HG03025 (cell line): ENCODE data around the gene TCEA2.

Experiments used
- ATAC-seq: cut with Tn5 transposase; IDR thresholded peaks from one replicate; pipeline ENCODE4 v1.9.1; 2021; ENCODE audit warnings: mild to moderate bottlenecking, moderate library complexity; ENCODE audit not compliant: unreplicated experiment, low FRiP score

TCEA2 gene

DNA sequence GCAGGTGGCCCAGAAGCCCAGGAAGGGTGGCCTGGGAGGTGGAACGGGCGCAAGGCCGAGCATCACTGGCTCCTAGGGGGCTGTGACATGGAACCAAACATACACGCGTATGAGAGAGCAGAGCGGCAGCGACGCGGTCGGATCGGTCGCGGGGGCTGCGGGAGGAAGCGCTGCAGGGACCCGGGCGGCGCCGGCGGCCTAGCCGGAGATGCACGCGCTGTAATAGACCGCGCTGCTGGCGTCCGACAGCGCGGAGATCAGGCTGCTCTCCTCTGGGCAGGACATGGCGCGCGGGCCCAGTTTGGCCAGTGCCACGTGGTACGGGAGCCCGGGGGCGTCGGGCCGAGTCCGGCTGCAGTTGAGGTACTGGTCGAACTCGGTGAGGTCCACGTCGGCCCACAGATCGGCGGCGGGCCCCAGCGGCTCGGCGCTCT is 15.0 kb upstream of the TCEA2 start:
- ATAC-seq = no peak

DNA sequence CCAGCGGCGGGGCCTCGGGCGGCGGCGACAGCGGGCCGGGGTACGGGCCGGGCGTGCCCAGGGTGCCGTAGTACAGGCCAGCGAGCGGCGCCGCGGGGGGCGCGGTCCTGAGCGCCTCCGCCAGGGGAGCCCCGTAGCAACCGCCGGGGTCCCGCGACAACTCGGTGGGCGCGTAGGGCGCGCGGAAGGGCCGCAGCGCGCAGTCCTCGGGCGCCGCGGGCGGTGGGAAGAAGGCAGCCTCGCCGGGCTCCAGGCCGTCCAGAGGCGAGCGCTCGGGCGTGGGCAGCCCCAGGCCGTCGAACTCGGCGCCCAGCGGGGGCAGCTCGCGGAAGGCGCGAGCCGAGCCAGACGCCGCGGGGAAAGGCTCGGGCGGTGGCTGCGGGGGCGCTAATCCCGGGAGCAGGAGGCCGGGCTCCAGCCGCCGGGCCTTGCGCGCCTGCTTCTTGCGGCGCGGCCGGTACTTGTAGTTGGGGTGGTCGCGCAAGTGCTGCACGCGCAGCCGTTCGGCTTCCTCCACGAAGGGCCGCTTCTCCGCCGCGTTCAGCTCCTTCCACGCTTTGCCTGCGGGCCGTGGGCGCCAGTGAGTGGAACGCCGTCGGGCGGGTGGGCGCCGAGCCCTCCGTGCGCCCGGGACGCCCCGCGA is 14.5 kb upstream of the TCEA2 start:
- ATAC-seq = no peak

DNA sequence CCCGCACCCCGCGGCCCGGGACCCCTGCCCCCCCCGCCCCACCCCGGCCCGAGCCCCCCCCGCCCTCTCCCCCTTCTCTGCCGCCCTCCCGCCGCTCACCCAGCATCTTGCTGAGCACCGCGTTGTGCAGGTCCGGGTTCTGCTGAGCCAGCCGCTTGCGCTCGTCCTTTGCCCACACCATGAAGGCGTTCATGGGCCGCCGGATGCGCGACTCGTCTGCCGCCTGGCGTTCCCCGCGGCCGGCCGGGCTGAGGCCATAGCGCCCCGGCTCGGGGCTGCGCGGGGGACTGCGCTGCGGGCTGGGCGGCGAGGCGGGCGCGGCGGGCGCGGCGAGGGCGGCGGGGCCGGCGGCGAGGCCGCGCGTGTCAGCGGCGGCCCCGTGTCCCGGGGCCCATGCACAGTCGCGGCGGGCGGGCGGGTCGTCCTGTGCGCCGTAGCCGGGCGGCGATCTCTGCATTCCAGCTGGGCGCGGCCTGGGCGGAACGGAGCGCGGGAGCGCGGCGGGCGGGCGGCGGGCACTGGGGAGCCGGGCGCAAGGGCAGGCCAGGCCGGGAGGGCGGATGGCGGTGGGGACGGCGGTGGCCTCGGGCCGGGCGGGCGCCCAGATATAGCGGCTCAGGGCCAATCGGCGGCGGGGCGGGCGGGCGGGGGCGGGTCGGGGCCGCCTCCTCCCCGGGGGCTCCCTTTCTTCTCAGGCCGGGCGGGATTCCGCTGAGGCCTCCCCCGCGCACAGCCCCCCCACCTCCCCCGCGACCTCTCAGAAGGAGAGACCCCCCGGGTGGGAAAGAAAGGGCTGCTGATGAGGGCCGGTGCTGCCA is 13.7 kb upstream of the TCEA2 start, which contains the start of gene SOX18:
Gene SOX18, minus strand, starts transcription at position 580 of the 818 bp plus-strand sequence. Its CDS starts 123 bp downstream, at position 457.
- ATAC-seq = no peak

DNA sequence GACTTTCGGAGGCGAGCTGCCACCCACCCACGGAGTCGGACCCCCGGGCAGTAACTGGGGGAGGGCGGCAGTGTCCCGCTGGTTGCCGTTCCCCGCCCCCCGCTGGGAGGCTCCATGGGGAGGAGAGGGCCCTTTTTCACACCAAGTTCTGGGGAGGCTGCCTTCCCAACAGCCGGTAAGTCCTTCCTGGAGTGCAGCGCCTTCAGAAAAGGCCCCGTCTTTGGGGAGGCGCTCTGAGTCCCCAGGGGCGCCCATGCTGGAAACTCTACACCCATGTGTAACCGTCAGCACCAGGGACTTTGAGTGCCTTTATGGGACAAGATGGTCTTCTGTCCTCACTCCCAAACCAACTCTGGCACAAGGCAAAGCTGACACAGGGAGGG is 13.1 kb upstream of the TCEA2 start:
- no peak for ATAC-seq

DNA sequence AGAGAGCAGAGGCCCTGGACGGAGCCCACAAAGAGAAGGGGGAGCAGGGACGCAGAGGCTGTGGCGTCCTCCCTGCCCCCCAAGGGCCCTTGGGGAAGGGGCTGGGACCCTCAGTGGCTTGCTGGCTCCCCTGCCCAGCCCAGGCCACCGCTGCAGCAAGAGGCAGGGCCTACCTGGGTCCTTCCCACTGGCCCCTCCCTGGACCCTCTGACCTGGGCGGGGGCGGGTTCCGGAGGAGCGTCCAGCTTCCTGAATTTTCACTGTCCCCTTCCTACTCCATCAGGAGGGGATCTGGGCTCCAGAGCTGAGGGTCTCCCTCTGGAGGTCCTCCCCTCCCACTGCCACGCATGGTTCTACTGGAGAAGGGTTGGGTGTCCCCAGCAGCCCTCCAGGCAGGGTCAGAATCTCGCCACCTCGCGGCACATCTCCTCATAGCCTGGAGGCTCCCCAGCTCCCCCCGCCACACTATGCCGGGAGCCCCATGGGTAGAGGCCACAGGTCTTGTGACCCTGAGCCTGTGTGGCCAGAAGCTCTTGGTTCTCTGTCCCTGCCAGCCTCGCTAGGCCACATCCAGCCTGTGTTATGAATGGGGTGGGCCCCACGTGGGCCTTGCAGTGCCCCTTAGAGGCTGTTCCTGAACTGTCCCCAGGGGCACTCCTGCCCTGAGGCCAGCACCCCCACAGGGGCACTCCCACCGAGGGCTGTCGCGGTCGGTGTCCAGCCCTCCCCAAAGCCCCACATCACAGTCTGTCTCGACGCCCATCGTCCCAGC is 12.6 kb upstream of the TCEA2 start:
- ATAC-seq = no peak

DNA sequence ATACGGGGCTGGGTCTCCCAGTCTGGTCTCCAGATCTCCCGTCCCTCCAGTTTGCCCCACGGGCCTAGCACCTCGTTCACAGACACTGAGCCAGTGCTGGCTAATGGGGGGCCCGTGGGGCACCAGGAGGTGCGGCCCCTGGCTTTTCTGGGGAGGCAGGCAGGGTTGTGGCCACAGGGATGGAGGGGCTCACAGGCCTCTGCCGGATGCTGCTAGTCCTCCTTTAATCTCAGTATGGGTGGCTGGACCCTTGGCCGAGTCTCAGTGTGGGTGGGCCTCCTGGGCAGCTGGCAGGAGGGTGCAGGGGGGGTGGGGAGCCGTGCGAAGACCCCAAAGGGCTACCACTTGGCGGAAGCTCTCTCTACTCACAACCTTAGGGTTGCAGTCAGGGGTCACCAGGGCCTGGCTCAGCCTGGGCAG is 12.0 kb upstream of the TCEA2 start:
- ATAC-seq = no peak

DNA sequence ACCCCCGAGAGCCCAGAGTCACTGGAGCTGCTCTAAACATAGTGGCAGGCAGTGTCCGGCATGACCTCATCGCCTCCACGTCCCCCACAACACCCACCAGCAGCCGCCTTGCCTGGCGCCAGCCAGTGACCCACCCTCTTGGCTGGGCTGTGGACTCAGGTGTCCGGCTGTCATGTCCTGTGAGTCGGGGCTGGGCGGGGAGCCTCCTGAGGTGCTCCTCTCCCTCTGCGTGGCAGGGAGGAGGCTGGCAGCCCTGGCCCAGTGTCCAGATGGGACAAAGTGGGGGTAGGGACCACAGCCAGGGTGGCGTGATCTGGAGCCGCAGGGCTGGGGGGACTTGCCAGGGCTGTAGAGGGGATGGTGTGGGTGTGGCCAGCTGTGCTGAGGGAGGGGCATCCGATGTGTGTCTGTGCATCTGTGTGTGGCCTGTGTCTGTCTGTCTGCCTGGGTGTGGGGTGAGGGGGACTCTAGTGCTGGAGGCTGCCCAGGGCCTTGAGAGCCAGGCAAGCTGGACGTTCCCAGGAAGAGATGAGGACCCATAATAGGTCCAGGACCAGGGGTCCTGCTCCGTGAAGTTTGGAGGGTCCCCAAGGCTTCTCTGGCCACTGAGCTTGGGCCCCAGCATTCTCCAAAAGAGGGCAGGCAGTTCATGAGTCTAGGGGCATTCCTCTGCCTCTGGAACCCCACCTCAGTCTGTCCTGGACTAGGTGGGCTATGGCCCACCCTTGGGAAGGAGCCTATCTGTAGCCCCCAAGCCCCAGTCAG is 11.3 kb upstream of the TCEA2 start:
- ATAC-seq = no peak

DNA sequence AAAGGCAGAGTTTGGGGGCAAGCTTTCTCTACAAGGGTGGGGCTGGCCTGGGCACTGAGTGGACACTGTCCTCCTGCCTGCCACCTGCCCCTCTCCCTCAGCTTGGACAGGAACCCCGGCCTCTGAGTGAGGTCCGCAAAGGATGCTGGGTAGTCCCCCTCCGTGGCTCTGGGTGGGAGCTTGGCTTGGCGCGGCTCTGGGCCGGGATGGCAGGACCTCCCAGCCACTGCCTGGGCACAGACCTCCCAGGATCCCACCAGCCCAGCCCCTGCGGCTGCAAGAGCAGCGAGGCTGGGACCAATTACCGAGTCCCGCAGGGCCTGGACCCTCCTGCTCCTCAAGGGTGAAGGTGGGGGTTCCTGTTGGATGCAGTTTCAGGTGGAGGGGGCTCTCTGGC is 10.7 kb upstream of the TCEA2 start:
- ATAC-seq = no peak

DNA sequence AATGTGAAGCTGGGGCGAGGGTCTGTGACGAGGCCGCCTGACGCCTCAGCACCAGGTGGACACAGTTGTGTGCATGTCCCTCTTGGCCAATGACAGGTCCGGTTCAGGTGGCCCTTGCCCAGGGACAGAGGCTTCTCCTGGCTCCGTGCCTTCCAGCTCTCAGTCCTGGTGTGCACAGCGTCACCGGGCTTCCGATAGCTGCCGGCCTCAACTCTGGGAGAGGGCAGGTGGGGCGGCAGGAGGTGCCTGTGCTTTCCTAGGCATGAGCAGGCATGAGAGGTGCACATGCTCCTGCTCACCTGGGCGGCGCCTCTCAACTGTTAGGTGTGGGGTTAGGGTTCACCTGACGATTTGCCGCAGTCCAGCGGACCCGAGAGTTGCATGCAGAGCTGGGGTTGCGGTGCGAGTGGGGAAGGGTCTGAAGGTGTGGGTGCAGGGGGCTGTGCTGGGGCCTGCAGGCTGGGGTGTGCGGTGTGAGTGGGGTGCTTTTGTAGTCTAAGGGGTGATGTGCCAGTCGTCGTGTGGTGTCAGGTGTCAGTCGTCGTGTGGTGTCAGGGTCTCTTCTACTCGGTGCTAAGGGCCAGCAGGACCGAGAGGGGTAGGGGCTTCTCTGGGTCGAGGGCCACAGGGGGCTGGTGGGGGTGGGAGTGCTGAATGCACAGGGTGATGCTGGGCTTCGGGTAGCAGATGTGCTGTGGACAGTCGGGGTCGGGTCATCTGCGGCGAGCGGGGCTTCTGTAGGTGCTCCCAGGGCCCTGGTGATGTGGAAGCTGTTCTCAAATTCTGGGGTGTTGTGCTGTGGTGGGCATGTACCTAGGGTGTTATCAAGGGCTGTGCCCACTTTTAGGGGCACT is 9.8 kb upstream of the TCEA2 start:
- no peak for ATAC-seq

DNA sequence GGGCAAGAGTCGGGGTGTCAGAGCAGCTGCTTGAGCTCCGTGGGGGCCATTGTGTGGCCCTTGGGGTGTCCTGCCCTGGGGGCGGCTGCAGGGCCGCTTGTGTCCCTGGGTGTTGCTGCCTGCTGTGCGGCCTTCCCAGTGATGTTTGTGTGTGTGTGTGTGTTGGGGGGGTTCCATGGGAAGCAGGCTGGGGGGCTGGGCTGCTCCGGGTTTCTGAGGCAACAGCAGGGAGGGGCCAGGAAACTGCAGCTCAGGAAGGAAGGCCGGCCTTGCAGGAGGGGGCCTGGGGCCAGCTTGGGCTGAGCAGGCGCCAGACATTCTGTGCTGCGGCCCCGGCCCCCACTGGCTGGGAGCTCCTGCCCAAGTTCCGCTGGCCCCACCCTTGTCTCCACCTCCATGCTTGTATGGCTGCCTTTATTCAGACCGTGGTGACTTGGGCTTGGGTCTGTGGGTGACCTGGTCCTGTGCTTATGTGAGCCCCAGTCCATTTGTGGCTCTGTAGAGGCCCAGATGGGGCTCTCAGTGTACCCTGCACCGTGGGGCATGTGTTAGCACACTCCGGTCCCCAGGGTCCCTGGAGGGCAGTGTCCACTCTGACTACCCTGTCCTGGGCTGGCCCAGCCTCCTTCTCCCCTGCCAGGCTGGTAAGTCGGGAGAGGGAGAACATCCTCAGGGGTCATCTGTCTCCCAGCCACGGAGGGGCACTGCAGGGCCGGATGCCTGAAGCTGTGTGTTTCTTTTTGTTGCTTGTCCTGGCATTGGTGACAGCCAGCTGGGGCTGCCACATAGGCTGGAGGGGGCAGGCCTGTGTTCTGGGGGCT is 8.9 kb upstream of the TCEA2 start:
- ATAC-seq = no peak

DNA sequence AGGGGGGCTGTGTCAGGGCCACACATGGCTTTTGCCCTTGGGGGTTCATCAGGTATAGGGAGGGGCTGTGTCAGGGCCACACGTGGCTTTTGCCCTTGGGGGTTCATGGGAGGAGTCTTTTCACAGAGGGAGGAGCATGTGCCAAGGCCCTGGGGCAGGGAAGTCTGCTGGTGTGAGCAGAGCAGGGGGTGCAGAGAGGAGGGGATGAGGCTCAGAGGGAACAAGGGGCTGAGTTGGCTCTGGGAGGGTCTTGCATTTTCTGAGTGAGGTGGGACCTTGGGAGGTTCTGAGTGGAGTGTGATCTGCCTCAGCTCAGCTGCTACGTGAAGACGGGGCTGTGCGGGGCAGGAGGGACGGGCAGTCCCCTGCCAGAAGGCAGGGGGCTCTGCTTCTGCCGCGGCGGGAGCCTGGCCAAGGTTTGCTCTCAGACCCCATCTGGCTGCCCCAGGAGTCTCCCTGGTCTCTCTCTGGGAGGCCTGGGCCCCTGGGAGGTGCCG is 7.6 kb upstream of the TCEA2 start:
- ATAC-seq = no peak

DNA sequence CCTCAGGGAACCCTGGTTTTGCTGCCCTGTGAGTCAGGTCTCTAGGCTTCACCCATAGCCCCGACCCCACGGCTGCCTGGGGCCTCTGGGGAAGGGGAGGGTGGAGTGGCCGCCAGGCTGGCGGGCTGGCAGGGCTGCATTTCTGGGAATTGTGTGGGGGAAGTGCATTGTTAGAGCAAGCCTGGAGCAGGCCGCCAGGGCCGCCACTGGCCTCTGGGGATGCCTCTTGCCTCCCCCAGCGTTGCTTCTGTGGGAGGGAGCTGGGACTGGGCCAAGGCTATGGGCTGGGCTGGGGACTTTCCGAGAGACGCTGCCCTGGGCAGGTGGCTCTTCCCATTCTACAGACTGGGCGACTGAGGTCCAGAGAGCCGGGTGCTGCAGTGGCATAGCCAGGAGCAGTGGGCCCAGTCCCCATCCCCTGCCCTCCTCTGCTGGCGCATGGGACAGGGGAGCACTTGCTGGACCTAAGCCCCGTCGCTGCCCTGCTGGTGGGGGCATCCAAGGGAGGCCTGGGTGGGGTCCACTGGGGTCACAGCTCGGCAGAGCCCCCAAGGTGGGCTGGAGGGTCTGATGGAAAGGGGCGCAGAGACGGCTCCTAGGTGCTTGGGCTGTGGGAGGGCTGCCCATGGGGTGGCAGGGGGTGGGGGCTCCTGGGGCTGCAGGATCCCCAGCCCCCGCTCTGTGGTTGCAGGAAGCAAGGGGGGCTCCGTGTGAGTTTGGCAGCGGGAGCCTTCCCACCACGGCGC is 6.9 kb upstream of the TCEA2 start:
- no peak for ATAC-seq

DNA sequence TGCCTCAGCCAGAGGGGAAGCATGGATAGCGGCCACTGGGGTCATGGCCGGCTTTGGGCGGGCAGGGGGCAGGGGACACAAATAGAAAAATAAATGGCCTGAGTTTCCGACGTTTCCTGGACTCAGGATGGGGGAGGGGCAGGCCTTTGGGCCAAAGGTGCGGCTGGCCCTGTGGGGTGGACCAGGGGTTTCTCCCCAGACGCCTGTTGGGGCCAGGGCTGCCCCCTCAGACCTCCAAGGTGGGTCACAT is 6.4 kb upstream of the TCEA2 start:
- ATAC-seq = no peak

DNA sequence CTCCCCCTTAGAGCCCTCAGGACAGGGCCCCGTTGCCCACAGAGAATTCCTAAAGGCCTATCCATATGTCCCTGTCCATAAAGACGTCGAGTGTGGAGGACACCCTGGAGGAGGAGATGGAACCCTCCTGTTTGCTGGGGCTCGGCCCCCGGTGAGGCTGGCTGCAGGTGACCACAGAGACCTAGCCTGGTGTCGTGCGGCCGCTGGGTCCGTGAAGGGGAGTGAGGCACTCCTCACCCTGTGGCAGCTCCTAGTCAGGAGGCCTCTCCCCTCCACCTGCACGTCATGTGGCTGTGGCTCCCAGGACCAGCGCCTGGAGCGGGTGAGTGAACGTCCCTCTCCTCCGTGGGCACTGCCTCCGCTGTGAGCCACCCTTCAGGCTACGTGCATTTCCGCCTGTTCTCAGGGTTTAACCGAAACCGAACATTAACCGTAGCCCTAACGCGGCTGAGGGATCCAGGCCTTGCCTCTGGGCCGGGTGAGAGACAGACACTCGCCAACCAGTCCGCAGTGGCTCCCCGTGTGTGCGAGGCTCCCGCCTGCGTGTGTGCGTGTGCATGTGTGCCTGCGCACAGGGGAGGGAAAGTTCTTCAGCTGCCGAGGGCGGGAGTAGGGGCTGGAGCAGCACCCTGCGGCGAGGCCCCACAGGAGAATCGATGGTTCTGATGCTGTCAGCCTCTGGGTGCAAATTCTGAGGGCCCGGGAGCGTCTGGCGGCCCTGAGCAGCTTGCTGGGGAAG is 5.9 kb upstream of the TCEA2 start:
- no peak for ATAC-seq

DNA sequence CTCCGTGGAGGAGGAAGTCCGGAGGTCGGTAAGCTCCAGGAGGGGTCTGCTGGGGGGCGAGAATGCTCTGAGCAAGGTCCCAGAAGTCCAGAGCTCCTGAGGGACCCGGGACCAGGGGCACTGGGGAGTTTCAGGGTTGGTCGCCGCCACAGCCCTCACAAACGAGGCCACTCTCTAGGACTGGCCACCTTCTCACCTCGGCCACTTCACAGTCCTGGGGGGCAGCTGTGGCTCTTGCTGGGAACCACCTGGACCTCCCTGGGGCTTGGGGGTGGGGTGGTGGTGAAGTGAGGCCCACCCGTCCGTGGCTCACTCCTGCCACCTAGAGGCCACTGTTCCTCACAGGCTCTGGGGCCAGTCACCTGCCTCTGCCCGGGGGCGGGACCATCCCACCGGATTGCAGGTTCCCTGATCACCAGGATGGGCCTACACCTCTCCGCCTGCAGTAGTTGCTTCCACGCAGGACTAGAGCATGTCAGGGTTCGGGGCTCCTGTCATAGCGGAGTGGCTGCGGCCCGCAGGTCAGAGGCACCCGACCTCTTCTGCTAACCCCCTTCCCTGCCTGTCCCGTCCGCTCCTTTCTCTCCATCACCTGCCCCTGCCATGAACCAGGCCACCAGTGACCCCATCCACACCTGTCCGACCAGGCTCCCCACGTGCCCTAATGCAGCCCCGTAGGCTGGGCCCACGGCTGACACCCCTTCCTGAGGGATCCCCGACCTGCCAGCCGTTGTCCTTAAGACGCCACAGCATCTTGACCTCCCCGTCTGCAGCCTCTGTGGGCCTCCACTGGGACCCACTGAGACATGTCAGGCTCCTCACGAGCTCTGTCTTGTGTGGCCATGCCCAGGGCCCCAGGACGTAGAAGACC is 5.1 kb upstream of the TCEA2 start:
- no peak for ATAC-seq

DNA sequence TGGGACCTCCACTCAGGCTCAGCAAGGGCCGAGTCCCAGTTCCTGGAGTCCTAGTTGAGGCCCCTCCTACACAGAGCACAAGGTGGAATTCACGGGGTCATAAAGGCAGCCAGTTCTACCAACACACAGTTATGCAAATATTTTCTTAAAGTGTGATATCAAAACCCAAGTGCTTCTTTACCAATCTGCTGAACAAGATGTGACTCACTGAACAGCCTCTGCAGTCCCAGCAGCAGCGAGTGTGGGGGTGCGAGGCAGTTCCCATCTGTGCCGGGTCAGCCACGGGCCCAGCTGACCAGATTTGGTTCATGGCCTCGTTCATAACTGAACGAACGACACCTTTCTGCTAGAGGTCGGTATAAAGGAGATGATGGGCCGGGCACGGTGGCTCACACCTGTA is 4.5 kb upstream of the TCEA2 start:
- no peak for ATAC-seq

DNA sequence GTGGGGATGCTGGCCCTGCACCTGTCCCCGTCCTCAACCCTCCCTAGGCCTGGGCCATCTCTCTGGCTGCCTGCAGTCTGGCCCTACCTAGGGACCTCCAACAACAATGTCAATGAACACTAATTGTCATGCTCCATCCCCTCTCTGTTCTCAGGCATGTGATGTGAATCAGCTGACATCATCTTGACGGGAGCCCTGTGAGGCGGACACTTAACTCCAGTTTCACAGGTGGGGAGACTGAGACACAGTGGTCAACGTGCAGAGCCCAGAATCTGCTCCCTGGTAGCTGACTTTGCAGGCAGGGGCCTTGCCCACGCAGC is 762 bp upstream of the TCEA2 start:
- no peak for ATAC-seq
